ENCODE results near the gene EXOC2.

EXOC2 gene

DNA sequence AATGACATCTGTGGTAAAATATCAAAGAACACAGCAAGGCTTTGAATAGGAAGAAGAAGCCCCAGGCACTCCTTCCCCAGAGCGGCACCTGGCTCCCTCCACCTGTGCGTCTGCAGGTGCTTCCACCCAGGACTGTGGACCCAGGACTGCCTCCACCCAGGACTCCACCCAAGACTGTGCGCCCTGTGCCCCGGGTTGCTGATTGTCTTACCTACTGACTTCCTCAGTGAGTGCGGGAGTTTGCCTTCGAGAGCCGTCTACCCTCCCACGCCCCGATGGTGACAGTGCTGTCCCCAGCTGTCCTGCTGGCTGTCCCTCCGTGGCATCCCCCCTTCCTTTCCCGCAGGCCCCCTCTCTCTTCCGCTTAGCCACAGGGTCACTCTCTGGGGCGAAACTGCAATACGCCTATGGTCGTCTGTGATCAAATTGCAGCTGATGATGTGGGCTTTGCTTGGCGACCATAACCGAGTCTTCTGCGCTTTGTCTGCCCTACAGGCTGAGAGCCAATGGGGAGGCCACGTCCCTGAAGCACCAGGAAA lies 249.2 kb downstream of the EXOC2 start:
- no peak for DNase-seq (ENCODE audit: low read depth)

DNA sequence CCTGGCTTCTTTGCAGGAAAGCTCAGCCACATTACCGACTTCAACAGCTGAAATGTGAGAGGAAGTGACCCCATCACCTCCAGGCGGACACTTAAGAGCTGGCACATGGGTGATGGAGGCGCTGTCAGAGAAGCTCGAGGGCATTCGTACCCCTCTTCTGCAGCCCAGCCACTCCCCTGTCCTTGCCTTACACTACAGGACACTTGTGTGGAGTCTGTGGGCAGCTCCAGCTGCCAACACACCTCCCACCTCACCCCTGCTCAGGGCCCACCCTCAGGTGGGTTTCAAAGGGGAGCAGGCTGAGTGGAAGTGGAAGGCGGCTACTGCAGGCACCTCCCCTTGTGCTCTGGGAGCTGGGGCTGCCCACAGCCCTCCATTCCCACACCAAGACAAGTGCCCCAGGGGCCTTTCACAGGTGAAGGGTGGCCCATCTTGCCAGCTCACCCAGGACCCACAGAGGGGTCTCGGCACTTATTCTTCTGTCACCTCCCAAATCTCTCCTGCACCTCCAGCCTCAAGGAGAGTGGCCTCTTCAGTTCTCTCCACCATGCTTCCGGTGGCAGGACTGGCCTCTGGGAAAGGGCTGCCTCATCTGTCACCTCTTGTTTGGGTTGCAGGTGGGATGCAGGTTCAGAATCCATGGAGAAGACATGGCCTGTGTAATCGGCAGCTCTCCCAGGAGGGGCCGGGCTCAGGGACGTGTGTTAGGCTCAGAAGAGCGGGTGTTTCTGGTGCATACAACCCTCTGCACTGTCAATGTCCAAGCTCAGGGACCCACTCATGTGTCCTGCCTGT lies 251.6 kb downstream of the EXOC2 start:
- DNase-seq (ENCODE audit: low read depth), result no peak

GRCh38 chr6:439641-440167 lies 253.2 kb downstream of the EXOC2 start:
- no peak for DNase-seq (ENCODE audit: low read depth)

GRCh38 chr6:438634-439170 lies 254.2 kb downstream of the EXOC2 start:
- no peak for DNase-seq (ENCODE audit: low read depth)

GRCh38 chr6:437037-437392 lies 255.9 kb downstream of the EXOC2 start:
- DNase-seq (ENCODE audit: low read depth), result no peak

DNA sequence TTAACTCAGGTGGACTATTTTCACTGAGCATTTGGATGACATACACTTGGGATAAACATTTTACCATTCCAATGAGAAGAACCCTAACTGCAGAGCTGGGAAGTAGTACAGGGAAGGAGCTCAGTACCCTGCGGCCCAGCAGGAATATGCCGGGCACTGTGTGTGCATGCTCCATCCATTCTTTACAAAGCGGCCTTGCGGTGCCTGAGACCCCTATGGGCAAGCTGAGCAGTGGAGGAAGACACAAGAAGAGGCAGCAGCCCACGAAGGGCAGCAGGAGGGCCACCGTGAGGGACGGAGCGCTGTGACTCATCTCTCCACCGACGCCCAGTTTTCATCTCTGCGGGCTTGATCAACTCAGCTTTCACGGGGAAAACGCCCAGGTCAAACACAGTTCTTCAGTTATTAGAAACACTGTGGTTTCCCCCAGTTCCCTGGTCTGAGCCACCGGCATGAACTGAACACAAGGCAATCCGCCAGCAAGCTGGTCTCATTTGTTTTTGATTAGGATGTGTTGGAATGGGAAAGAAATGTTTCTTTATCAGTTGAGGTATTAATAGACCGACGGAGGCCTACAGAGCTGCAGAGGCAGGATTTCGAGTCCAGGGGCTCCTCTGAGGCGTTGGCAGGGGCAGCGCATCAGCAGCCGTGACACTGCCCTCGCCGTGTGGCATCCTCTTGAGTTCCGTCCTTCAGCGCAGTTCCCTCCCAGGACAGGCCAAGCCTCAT lies 256.5 kb downstream of the EXOC2 start:
- DNase-seq (ENCODE audit: low read depth), result no peak

DNA sequence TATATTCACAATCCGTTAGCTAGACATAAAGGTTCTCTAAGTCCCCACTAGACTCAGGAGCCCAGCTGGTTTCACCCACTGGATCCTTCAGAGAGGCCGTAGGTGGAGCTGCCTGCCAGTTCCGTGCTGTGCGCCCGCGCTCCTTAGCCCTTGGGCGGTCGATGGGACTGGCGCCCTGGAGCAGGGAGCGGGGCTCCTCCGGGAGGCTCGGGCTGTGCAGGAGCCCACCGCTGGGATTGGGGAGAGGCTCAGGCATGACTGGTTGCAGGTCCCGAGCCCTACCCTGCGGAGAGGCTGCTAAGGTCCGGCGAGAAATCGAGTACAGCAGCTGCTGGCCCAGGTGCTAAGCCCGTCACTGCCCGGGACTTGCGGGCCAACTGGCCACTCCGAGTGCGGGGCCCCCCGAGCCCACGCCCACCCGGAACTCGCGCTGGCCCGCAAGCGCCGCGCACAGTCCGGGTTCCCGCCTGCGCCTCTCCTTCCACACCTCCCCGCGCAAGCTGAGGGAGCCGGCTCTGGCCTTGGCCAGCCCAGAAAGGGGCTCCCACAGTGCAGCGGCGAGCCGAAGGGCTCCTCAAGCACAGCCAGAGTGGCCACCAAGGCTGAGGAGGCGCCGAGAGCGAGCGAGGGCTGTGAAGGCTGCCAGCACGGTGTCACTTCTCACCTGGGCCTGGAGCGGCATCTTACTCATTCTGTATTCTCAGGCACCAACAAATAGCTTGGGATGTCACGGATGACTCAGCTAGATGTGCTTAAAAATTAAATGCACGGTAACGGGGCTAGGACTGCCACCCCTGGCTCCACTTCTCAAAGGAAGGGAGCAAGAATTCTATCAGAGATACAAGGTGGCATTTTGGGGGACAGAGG lies 257.3 kb downstream of the EXOC2 start:
- DNase-seq (ENCODE audit: low read depth), result no peak
